ENCODE measurements around the gene ANTXR1. TPM values are rescaled to one million over a fixed set of nuclear protein-coding genes. Genes with fewer than 3 reads are reported as not detected.

The ANTXR1 gene
- total RNA-seq, 1 experiment from 2014 or later: 48.3 TPM

DNA sequence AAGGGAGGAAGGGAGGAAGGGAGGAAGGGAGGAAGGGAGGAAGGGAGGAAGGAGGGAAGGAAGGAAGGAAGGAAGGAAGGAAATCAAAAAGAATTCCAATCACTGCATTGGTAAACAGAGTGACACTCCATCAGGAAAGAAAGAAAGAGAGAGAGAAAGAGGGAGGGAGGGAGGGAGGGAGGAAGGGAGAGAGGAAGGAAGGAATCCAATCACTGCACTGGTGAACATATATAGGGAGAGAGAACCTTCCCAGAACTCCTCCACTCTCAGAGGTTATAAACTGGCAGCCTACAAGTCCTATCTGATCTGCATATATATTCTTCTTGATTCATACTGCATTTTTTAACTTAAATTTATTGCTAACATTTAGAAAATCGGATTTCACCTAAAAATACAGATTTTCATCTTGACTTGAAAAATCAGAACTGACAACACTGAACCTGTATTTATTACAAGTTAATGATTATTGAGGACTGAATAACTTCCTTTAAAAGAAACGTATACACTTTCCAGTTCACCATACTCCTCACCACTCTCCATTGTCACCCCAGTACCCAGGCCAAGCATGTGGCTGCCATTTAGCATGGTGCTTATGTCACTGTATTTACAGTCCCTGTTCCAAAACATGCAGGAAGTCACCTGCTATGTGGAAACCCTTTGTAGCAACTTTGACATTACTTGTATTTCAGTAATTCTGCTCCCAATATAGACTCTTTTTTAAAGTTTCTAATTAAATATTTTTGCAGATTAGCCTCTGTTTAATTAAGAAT lies 83.5 kb downstream of the ANTXR1 start:
- Histone ChIP-seq H3K79me2 (ENCODE audit: low read depth) (no peaks in the 10 kb centered on the region), H3K9me2 (ENCODE audit: insufficient read depth) (no peaks in the 10 kb centered on the region), H3K36me3 (ENCODE audit: low read depth) (no peaks in the 10 kb centered on the region), H3K27me3 (ENCODE audit: insufficient read depth, low read depth) (no peaks in the 10 kb centered on the region), H3K4me2 (no peak overlapping the region), H2AFZ (no peak overlapping the region), H3F3A (ENCODE audit: insufficient read depth, low read depth) (no peaks in the 10 kb centered on the region), H3K27ac (no peak overlapping the region), H3K4me1 (replicated peaks; ENCODE audit: insufficient read depth) (no peaks in the 10 kb centered on the region), H4K20me1 (ENCODE audit: insufficient read depth) (no peaks in the 10 kb centered on the region), H3K4me3 (no peak overlapping the region), H3K9me3 (ENCODE audit: insufficient read depth, low read depth) (no peaks in the 10 kb centered on the region)
- DNase-seq: no peak
- TF ChIP-seq, protein P1, sequence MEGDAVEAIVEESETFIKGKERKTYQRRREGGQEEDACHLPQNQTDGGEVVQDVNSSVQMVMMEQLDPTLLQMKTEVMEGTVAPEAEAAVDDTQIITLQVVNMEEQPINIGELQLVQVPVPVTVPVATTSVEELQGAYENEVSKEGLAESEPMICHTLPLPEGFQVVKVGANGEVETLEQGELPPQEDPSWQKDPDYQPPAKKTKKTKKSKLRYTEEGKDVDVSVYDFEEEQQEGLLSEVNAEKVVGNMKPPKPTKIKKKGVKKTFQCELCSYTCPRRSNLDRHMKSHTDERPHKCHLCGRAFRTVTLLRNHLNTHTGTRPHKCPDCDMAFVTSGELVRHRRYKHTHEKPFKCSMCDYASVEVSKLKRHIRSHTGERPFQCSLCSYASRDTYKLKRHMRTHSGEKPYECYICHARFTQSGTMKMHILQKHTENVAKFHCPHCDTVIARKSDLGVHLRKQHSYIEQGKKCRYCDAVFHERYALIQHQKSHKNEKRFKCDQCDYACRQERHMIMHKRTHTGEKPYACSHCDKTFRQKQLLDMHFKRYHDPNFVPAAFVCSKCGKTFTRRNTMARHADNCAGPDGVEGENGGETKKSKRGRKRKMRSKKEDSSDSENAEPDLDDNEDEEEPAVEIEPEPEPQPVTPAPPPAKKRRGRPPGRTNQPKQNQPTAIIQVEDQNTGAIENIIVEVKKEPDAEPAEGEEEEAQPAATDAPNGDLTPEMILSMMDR (conservative IDR thresholded peaks at IDR 0.05): no peak
- no peak for TF ChIP-seq EZH2 (IDR thresholded peaks at IDR 0.05; ENCODE audit: low read depth)
- CTCF ChIA-PET: no interaction called here
- BruUV-seq (replicated peaks): no TSS peak
- intact Hi-C loops (cut with micrococcal nuclease; ENCODE audit: unreplicated experiment): no loop called here
- POLR2A ChIA-PET (ENCODE audit: unreplicated experiment): no interaction called here

DNA sequence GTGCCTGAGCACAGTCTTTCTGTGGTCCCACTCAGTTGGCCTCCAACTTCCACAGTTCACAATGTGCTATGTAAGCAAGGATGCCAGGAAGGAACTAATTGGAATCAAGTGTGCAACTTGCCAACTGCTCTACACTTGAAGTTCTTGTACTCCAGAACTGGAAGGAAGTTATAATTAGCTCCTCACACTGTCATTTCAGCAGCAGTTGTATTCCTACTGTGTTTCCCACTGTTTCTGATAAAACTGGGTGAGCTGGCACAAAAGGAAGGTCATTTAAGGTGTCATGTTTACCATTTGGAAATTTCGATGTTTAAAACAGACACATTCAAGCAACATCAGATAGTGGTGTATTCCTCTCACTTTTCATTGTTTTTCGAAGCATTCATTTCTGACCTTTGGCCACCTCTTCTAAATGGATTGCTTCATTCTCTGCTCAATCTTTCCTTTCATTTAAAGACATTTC lies 84.2 kb downstream of the ANTXR1 start:
- ChIA-PET CTCF (no interaction called here), POLR2A (ENCODE audit: unreplicated experiment) (no interaction called here)
- H3K4me3 ChIP-seq: no peak overlapping the region
- BruUV-seq (replicated peaks): no TSS peak
- no peak overlapping the region for H3K4me2 ChIP-seq
- no peaks in the 10 kb centered on the region for H3K9me2 ChIP-seq (ENCODE audit: insufficient read depth)
- no peaks in the 10 kb centered on the region for H3K79me2 ChIP-seq (ENCODE audit: low read depth)
- no peaks in the 10 kb centered on the region for H3K9me3 ChIP-seq (ENCODE audit: insufficient read depth, low read depth)
- H4K20me1 ChIP-seq (ENCODE audit: insufficient read depth): no peaks in the 10 kb centered on the region
- TF ChIP-seq, protein P1 (conservative IDR thresholded peaks at IDR 0.05): no peak
- no peak for TF ChIP-seq EZH2 (IDR thresholded peaks at IDR 0.05; ENCODE audit: low read depth)
- no peak overlapping the region for H2AFZ ChIP-seq
- intact Hi-C loops (cut with micrococcal nuclease; ENCODE audit: unreplicated experiment): no loop called here
- DNase-seq: no peak
- no peak overlapping the region for H3K27ac ChIP-seq
- no peaks in the 10 kb centered on the region for H3K27me3 ChIP-seq (ENCODE audit: insufficient read depth, low read depth)
- no peaks in the 10 kb centered on the region for H3K36me3 ChIP-seq (ENCODE audit: low read depth)
- no peaks in the 10 kb centered on the region for H3F3A ChIP-seq (ENCODE audit: insufficient read depth, low read depth)
- H3K4me1 ChIP-seq (replicated peaks; ENCODE audit: insufficient read depth): no peaks in the 10 kb centered on the region

DNA sequence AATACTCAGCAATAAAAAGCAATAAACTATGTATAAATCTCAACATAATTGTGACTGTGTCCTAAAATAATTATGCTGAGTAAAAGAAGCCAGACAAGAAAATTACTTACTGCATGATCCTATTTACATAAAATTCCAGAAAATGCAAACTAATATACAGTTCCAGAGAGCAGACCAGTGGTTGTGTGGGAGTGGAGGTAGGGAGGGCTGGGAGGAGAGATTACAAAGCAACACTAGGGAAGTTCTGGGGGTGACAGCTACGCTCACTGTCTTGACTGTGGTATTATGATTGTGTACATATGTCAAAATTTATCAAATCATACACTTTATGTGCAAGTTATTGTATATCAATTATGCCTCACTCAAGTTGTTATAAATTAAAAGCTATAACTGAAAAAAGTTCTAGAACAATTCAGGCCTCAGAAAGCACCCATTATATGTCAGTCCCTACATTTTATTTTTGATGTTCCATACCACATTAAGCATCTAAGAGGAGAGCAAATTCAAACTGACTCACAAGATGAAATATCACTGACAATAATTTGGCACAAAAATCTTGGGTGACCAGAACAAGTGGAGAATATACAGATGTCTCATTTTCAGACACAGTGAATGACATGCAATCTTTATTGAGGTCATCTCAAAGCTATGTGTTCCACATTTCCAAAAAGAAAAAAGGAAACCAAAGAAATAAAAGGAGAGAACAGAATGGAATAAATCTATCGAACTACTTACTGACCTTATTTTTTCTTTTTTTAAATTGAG lies 85.1 kb downstream of the ANTXR1 start:
- no peaks in the 10 kb centered on the region for H3K9me3 ChIP-seq (ENCODE audit: insufficient read depth, low read depth)
- H3K27me3 ChIP-seq (ENCODE audit: insufficient read depth, low read depth): no peaks in the 10 kb centered on the region
- no peak for DNase-seq
- TF ChIP-seq, protein P1 (conservative IDR thresholded peaks at IDR 0.05): no peak
- TF ChIP-seq EZH2 (IDR thresholded peaks at IDR 0.05; ENCODE audit: low read depth): no peak
- H3K4me2 ChIP-seq: no peak overlapping the region
- CTCF ChIA-PET: no interaction called here
- no peaks in the 10 kb centered on the region for H3K9me2 ChIP-seq (ENCODE audit: insufficient read depth)
- no peak overlapping the region for H3K27ac ChIP-seq
- no peaks in the 10 kb centered on the region for H3K36me3 ChIP-seq (ENCODE audit: low read depth)
- H4K20me1 ChIP-seq (ENCODE audit: insufficient read depth): no peaks in the 10 kb centered on the region
- no peak overlapping the region for H3K4me3 ChIP-seq
- H3F3A ChIP-seq (ENCODE audit: insufficient read depth, low read depth): no peaks in the 10 kb centered on the region
- POLR2A ChIA-PET (ENCODE audit: unreplicated experiment): no interaction called here
- intact Hi-C loops (cut with micrococcal nuclease; ENCODE audit: unreplicated experiment): no loop called here
- no peaks in the 10 kb centered on the region for H3K4me1 ChIP-seq (replicated peaks; ENCODE audit: insufficient read depth)
- H2AFZ ChIP-seq: no peak overlapping the region
- H3K79me2 ChIP-seq (ENCODE audit: low read depth): no peaks in the 10 kb centered on the region
- no TSS peak for BruUV-seq (replicated peaks)
